ENCODE measurements around the gene CNN2.

- TF ChIP-seq TAF1 (IDR thresholded peaks at IDR 0.05; ENCODE audit: borderline replicate concordance, low read depth, low read length) (no peak), POLR2AphosphoS5 (IDR thresholded peaks at IDR 0.05; ENCODE audit: low read depth, low read length) (no peak), POLR2A (IDR thresholded peaks at IDR 0.05; ENCODE audit: low read depth, low read length) (no peak)
Observed at GRCh38 chr19:1009981-1010538, 16.3 kb upstream of the CNN2 start.

All from GM12892 (cell line).